ENCODE results near the gene RCBTB2.

The RCBTB2 gene

GRCh38 chr13:48547663-48548092, 14.8 kb upstream of the RCBTB2 start:
- H3K27ac ChIP-seq, result no peak overlapping the region
- no peak for TF ChIP-seq ZFX (IDR thresholded peaks at IDR 0.05)
- TF ChIP-seq, protein P1, sequence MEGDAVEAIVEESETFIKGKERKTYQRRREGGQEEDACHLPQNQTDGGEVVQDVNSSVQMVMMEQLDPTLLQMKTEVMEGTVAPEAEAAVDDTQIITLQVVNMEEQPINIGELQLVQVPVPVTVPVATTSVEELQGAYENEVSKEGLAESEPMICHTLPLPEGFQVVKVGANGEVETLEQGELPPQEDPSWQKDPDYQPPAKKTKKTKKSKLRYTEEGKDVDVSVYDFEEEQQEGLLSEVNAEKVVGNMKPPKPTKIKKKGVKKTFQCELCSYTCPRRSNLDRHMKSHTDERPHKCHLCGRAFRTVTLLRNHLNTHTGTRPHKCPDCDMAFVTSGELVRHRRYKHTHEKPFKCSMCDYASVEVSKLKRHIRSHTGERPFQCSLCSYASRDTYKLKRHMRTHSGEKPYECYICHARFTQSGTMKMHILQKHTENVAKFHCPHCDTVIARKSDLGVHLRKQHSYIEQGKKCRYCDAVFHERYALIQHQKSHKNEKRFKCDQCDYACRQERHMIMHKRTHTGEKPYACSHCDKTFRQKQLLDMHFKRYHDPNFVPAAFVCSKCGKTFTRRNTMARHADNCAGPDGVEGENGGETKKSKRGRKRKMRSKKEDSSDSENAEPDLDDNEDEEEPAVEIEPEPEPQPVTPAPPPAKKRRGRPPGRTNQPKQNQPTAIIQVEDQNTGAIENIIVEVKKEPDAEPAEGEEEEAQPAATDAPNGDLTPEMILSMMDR (conservative IDR thresholded peaks at IDR 0.05), result no peak

DNA sequence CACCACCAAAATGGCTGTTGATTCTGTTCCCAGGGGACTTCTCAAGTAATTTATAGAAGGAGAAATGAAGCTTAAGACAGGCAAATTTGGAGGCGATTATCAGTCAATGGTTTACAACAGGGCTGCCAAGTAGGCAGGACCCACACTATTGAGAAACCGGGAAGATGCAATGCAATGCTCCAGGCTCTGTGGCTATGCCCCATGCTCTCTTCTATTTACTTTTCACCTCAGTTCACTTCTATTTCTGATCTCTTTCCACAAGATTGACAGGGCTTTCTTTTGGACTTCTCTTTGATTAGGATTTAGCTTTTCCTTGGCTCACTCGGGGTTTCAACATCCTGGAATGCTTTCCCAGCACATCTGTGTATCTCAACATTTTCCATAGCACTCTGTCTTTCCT, 12.7 kb upstream of the RCBTB2 start:
- TF ChIP-seq ZFX (IDR thresholded peaks at IDR 0.05), result no peak
- TF ChIP-seq, protein P1 (conservative IDR thresholded peaks at IDR 0.05), result no peak
- H3K27ac ChIP-seq, result no peak overlapping the region

DNA sequence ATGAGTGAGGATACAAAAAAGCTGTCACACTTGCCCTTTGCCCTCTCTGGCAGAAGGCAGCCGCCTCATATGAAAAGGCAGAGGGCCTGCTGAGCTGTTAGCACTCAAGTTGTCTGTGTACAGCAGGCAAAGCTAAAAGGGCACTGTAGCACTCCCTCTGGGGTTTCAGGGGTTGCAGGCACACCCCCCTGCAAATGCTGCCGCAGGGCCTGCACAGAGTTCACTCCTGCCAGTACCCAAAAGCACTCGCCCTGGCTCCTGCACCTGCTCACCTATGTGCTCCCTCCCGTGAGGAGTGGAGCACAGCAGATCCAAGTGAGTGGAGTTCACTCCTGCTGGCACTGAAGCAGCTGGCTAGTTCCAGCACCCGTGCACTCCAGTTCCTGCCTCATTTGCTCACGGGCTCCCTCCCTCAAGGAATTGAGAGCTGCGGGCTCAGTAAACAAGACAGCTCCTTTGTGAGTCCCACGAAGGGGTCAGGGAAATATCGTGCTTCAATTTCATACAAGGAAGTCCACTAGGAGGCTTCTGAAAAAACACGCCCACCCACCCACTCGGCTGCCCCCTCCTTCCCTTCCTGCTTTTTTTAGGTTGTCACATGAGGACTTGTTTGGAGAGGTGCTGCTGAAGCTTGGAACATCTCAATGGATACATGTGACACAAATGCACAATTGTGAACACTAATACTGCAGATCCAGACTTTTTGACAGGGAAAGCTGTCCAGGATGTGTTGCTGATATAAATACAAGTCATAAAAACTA, 9.9 kb upstream of the RCBTB2 start:
- H3K27ac ChIP-seq, result no peak overlapping the region
- TF ChIP-seq, protein P1 (conservative IDR thresholded peaks at IDR 0.05), result no peak
- no peak for TF ChIP-seq ZFX (IDR thresholded peaks at IDR 0.05)

DNA sequence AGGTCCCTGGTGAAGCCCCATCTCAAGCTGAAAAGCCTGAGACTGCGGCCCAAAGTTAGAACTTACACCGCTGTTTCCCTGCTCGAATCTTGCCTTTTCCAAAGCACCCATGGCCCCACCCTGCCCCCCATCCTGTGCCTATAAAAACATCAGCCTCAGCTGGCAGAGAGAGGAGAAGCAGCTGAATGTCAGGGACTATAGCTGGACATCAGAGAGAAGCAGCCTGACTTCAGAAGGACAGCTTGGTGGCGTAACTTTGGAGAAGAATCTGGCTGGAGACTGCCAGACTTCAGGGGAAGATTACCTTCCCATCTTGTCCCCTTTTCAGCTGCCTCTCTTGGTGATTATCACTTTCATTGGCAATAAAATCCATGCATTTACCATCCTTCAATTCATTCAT, 9.3 kb upstream of the RCBTB2 start:
- no peak overlapping the region for H3K27ac ChIP-seq
- TF ChIP-seq, protein P1 (conservative IDR thresholded peaks at IDR 0.05), result no peak
- no peak for TF ChIP-seq ZFX (IDR thresholded peaks at IDR 0.05)

GRCh38 chr13:48539550-48539949, 6.7 kb upstream of the RCBTB2 start:
- TF ChIP-seq, protein P1 (conservative IDR thresholded peaks at IDR 0.05), result no peak
- no peak for TF ChIP-seq ZFX (IDR thresholded peaks at IDR 0.05)

DNA sequence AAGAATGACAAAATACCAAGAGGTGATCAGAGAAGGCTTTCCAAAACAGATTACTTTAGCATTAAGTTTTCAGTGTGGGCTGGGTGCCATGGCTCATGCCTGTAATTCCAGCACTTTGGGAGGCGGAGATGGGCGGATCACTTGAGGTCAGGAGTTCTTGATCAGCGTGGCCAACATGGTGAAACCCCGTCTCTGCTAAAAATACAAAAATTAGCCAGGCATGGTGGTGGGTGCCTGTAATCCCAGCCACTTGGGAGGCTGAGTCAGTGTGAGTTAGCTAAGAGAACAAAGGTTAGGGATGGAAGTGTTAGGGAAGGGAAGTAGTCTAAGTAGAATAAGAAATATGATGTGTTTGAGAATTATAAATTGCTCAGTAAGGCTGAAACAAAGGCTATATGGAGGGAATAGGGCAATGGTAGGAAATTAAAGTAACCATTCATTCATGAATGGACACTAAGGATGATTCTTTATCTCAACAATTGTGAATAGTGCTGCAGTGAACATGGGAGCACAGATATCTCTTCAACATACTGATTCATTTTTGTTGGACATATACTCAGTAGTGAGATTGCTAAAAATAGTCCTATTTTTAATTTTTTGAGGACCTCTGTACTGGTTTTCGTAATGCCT, 3.9 kb upstream of the RCBTB2 start:
- H3K27ac ChIP-seq, result no peak overlapping the region

More at GRCh38 chr13:48539550-48539949, 6.7 kb upstream of the RCBTB2 start:
- H3K27ac ChIP-seq, result no peak overlapping the region

DNA sequence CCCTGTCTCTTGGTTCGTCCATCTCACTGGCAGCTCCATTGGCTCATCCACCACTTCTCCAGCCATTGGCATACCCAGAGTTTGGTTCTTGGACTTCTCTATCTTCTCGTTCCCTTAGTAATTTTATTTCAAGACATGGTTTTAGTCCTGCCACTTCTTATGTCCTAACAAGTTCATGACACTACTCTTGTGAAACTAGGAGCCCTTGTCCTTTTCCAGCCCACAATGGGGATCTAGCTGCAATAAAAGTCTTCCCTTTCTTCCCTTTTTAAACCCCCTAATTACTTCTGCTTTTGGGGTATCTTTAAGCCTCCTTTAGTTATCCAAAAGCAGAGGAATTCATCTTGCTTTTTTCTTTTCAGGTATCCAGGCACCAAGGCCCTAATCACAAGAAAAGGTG, 2.9 kb upstream of the RCBTB2 start:
- TF ChIP-seq, protein P1 (conservative IDR thresholded peaks at IDR 0.05), result no peak
- H3K27ac ChIP-seq, result no peak overlapping the region

More for the DNA sequence above, 3.9 kb upstream of the RCBTB2 start:
- TF ChIP-seq, protein P1 (conservative IDR thresholded peaks at IDR 0.05), result no peak
- TF ChIP-seq ZFX (IDR thresholded peaks at IDR 0.05), result no peak
